HG03457 (cell line): ENCODE results near the gene CRYBG3.

Experiments
- ATAC-seq: cut with Tn5 transposase; IDR thresholded peaks from one replicate; pipeline ENCODE4 v1.9.1; 2021; ENCODE audit warnings: moderate number of reproducible peaks; ENCODE audit not compliant: unreplicated experiment

Gene CRYBG3

DNA sequence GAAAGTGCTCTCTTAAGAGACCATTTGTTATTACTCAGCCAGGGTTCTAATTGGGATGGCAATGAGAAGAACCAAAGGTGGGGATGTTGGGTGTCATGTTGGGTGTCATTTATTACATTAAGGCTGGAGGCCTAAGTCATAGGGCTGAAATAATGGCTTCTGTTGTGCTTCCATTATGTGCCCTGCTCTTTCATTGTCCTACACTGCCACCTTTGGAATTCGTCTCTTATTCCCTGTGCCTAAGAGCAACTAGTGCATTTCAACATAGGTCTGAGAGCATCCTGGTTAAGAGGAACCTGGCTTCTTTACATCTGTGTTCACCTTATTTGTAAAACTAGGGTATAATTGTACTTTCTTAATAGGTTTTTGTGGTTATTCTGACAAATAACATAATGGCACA is 118.2 kb downstream of the CRYBG3 start:
- no peak for ATAC-seq

DNA sequence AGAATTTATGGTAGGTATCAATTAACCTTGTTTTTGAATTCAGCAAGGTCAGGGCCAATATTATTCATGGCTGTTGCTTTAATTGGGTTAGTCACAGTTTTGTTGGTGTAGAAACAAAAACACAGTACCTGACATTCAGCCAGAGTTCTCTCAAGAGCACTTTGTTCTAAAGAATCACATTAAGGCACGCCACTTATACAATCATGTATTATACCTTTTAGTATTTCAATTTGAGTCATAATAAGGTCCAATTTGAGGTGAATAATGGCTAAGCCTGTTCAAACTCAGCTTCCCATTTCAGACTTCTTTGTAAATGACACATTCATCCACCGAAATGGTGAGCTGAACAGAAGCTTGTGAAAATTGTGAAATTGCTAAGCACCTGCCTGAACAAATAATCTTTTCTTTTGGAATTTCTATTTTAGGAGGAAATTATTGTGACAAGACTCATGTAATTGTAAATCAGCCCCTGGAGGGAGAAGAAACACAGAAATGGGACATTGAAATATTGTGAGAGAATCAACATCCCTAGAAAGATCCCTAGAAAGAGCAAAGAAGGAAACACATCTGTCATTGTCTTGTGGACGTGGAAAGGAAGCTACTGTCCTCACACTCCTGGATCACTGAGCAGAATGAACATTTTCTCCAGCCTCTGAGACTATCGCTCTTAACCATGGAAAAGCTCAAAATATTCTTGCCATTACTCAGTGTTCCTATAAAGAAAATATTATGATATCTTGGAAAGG is 121.2 kb downstream of the CRYBG3 start:
- ATAC-seq, result no peak

DNA sequence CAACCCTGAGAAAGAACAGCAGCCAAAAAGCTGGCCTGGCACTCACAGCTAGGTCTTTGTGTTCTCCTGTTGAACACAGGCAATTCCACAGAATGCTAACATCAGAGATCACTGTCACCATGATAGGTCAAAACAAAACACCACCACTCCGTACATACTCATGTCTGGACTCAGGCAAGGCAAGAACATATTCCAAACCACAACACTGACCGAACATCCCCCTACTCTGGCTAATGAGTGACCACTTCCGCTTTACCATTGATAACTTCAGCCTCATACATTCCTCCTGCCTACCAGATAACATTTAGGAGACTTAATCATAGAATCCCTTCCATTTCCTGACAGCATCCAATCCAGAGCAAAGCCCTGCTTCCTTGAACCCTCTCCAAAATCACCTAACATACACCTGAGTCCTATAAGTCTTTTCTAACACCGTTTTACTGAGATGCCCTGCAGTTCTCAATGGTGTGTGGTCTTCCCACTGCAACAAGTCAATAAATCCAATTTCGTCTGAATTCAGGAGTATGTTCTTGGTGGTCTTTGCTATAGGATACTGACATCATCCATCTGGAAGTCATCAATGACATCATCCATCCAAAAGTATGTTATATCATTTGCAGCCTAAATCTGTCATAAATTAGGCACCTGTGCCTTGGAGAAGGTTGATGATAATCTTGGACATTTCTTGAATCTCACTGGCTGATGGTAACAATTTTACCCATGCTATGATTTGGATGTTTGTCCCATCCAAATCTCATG is 126.7 kb downstream of the CRYBG3 start:
- no peak for ATAC-seq

DNA sequence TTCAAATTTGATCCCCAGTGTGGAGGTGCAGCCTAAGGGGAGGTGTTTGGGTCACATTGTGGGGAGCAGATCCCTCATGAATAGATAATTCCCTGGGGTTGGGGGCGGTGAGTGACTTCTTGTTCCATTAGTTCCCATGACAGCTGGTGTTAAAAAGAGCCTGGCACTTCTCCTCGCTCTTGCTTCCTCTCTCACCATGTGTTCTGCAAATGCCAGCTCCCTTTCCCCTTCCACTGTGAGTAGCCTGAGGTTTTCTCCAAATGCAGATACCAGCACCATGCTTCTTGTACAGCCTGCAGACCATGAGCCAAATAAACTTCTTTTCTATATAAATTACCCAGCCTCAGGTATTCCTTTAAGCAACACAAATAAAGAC is 127.3 kb downstream of the CRYBG3 start:
- no peak for ATAC-seq

DNA sequence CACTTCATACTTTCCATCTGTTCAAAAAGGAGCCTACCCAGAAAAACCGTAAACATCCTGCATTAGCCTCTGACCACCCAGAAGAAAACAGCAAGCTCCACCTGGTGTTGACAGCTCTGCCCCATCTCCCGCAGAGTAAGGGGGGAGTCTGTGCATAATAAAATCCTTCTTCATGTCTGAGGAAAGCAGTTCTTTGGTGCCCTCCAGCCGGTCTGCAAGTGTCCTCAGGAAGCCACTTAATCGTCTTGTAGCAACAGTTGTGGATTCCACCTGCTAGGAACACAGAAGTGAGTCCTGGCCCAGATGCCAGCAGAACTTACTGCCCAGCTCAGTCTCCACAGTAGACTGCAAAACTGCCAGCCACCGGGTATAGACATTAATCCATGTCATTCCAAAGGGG is 127.9 kb downstream of the CRYBG3 start:
- no peak for ATAC-seq

DNA sequence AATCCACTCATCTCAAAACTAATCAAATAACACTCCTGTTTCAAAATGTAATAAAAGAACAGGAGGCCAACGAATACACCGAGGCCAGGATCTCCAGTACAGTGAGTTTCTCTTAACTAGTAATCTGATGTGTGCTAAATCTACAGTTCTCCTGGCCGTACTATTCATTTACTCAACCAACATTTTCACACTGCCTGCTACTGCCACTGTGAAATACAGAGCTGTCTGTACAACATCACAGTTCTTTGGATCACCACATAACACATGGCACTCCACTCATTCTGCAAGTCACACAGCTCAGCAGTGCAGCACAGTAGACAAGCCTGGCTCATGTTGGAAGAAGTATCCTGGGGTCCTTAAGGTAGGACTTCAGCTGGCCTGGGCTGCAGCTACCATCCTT is 128.5 kb downstream of the CRYBG3 start:
- no peak for ATAC-seq

DNA sequence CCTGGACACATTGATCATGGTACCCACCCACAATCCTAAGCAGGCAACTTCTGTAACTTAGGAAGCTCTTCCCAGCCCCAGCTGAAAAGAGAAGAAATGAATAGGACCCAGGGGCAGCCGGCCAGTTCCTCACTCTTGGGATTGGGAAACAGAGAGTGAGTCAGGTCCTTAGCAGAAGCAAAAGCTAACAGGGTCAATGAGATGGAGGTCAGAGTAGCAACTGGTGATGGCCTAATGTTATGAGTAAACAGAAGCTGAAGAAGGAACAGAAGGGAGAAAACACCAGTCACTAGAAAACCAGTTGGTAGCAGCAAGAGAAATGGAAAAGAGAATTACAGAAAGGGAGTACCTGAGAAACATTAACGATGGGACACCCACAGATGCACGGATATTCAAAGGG is 130.5 kb downstream of the CRYBG3 start:
- no peak for ATAC-seq

DNA sequence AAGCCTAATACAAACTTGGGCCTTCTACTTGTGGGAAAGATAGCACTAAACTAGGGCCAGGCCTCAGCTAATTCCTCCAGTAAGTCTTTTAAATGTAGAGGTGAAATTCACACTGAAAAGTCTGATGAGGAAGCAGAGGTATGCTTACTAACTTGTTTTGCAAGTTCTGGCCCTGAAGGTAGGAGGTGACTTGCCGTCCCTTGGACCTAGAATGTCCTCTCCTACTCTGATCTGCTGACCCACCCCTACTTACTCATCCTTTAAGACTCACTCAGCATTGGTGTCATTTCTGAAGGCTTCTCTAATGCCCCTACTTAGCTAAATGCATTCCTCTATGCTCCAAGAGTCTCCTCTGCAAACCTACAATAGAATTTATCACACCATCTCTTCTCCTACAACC is 131.1 kb downstream of the CRYBG3 start:
- ATAC-seq, result no peak

DNA sequence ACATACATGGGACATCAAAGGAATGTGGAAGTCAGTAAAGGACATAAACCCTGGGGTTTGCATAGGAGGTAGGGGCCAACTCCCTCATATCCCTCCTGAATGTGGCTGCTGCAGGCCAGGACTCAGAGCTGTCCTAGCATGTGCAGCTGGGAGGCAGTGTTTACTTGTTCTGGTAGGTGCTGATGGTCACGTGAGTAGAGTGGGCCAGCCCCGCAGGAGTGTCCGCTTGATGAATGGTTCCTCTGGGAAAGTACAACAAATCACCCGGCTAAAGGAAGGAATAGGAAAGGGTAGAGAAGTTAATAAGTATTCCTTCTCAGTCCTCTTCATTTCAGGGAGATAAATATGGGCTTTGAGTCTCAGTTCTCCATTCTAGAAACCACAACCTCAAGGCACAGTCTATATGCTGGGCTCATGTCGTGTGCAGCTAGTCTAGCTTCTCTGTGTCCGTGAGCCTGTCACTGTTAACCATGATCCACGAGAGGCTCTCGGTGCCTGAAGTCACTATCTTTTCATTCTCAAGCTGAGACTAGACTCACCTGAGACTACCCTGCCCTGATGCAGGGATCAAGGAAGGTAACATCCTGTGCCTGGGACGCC is 132.5 kb downstream of the CRYBG3 start:
- ATAC-seq, result no peak

DNA sequence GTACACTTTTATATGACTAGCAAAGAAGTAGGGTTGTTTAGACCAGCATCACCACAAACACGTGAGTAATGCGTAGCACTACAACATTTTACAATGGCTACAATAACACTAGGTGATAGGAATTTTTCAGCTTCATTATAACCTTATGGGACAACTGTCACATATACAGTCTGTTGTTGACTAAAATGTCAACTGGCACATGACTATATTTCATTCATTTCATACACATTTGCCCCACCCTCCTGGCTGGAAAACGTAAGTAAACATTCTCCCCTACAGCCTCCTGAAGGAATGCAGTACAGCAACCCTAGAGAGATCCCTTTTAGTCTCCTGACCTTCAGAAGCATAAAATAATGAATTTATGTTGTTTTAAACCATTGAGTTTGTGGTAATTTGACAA is 134.2 kb downstream of the CRYBG3 start:
- no peak for ATAC-seq

DNA sequence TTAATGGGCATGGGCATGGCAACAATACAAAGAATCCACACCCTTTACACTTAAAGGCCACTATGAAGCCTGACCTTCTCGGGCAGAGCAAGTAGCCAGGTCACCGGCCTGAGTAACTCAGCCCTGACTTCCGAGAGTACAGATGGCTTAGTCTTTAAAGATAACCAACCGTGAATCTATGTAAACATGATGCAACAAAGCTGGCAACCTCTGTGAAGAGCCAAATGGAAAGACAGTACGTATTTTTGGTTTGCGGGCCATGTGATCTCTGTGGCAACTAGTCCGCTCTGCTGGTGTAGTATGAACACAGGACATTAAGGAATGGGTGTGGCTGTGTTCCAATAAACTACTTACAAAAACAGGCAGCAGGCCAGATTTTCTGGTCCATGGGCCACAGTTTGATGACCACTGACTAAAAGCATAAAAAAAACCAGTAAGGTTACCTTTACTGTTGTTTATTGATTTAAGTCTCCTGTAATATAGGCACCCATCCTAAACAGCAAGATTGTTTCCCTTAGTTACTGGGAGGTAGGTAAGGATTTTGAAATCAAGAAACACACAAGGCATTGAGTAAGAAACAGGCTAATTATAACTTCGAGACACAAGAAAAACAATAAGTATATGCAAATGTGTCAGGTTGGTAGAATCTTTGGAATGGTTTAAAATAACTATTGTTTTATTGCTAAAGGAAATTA is 136.0 kb downstream of the CRYBG3 start:
- ATAC-seq, result no peak

DNA sequence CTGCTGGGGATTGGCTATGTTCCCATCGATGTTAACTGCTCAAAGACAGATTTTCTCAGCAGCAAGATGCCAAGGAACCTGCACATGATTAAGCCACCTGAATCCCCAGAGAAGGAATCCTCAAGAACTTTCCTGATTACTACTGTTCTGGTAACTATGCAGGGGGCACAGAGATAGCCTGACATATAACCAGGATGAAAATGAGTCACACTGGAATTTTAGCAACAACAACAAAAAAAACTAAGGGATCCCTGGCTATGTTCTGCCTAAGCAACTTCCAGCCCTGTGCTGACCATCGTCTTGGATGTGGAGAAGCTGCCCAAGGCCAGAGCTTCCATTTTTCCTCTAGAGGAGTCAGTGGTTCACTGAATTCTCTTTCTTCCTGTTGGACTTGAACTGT is 136.6 kb downstream of the CRYBG3 start:
- ATAC-seq, result no peak

DNA sequence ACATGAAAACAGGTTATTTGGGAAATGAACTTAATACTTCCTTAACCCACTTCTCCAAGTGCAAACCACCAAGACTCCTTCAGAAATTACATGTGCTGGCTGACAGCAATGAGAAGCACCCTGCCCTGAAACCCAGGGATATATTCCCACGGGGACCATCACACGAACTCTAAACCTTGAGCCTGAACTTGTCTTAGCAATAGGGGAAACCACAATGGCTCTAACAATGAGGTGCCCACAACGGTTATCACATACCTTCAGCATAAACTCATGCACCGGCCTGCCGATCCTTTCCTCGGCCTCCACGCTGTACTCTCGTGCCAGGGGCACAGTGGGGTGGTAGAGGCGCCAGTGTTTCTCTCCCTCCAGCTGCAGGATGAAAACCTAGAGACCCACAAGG is 137.0 kb downstream of the CRYBG3 start:
- no peak for ATAC-seq

DNA sequence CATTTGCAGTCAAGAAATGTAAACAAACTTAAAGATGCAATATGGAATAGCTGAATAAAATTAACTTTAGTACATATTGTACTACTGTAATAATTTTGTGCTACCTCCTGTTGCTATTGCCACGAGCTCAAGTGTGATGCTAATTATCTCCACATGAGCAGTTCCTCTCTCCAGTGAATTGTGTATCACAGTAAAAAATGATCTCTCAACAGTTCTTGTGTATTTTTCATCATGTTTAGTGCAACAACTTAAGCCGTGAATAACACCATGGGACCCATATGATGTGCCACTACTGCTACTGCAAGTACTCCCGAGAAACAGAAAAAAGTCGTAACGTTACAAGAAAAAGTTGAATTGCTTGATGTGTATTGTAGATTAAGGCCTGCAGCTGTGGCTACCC is 138.1 kb downstream of the CRYBG3 start:
- no peak for ATAC-seq

DNA sequence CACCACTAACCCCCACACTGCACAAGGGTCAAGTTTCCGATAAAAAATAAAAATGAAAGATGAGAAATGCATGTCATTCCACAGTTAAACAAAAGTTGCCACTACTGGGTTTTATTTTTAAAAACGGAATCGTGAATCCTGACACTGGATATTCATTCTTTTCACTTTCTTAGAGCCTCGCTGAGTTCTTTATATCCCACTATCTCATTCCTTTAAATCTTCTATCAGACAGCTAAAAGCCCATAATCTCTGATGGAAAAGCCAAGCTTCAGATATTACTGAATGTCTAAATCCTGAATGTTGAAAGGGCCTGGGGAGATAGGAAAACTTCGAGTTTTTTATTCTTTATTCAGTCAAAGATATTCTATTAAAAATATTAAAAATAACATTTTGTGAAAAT is 138.7 kb downstream of the CRYBG3 start:
- ATAC-seq, result no peak

DNA sequence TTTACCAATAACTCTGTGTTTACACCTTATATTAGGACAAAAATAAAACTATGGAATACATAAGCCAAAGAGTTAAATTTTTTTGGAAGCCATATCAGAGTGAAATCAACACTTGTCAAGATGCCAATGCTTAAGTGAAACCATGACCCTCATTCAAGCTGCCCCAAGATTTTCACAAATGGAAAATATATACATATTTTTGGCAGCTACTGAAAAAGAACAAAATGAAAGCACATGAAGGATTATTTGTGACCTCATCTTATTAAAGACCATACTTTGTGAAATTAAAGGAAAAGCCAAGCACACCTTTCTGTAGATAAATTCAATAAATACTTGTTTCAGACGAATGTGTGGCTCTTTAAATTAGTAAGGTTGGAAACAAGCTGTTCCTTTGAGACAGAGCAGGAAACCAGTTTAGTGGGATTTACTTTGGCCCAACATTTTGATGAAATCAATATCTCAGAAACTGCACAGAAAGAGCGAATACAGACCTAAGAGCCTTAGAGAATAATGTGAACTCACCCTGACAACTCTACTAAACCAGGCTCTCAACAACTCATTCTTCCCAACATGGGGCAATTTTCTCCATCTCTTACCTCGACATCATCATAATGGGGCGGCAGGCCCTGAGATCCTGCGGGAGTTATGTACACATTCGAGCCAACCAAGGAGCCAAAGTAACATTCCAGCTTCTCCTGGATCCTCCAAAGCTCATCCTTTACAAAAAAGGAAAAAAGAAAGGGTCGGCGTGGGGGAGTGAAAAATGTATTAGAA is 139.4 kb downstream of the CRYBG3 start:
- no peak for ATAC-seq

DNA sequence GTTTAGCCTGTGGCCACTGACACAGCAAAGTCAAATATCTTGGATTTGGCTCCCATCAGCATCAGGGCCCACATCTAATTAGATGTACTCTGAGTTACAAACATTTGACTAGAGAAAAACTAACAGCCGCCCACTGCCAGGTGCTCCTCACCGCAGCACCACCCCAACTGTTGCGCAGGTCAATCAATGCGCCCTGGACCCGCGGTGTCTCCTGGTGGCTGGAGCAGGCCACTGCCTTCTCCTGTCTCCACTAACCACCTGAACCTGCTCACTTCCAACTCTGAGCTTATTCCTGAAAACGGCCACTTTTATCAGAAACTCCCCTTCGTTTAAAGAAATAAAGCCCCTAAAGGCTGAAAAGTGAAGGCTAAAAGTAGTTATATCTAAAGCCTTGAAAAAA is 146.2 kb downstream of the CRYBG3 start:
- ATAC-seq, result no peak

DNA sequence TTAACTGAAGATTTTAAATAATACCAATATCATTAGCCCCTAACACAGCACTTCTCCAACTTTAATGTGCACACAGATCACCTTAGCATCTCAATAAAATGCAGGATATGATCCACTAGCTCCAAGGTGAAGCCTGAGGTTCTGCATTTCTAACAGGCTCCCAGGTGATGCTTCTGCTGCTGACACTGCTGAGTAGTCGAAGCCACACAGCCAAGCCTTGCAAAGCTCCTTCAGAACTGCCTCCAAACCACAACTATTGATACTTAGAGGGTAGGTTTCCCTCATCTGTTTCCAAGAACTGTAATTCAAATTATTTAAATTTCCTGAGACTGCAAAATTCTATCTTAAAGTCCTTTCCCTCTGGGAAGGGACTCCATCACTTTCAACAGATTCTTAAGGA is 146.6 kb downstream of the CRYBG3 start:
- no peak for ATAC-seq

DNA sequence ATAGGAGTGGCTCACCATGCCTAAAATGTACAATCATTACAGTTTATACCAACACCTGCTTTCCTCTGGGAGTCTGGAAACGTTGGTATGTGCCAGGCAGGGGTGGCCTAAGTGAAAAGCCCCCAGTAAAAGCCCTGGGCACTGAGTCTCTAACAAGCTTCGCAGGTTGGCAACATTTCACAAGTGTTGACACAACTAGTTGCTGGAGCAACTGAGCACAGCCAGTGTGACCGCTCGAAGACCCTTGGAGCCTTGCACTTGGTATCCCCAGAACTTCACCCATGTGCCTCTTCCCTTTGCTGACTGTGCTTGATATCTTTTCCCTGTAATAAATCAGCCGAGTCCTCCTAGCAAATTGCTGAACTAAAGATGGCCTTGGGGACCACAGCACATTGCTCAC is 147.7 kb downstream of the CRYBG3 start:
- ATAC-seq, result no peak

DNA sequence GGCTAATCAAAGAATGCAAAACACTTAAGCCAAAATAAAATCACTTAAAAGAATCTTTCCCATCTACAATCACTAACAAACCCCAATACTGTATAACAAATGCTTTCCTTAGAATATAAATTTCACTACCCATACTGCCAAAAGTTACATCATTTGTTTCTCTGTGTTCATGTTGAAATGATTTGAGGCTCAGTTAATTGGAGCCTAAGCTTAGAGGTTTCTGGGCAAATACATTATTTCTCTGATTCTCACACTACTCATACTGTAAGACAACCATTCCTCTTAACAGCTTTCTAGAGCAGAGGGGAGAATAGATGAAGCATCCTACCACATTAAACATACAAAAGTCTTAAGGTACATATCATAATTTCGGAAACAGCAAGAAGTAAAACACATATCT is 148.3 kb downstream of the CRYBG3 start:
- no peak for ATAC-seq
